ENCODE data around the gene SARDH. TPM values are rescaled to one million over a fixed set of nuclear protein-coding genes. Genes with fewer than 3 reads are reported as not detected.

The SARDH gene
- 0.28 and 1.8 TPM in 2 replicates for total RNA-seq (2011; cell fraction: chromatin; rRNA removed; ENCODE audit: low replicate concordance)
- 0.39 and 1.3 TPM in 2 replicates for total RNA-seq (2011; cell fraction: nucleolus; rRNA removed)
- total RNA-seq (2011; cell fraction: nucleoplasm; rRNA removed): 0.15 TPM in 1 of 2 replicates, not detected in the other
- total RNA-seq (2014; rRNA removed): not detected in 2 replicates
- not detected in 2 replicates for total RNA-seq (2014; rRNA removed; fragmentation: Illumina TruSeq; extraction: Trizol)
- not detected in 2 replicates for total RNA-seq (2015; rRNA removed; fragmentation: Illumina TruSeq; extraction: Trizol)
- total RNA-seq (2021): 0.25 TPM in 1 of 2 replicates, not detected in the other
- 0.07 and 0.14 TPM in 2 replicates for polyA plus RNA-seq (2011; rRNA removed)
- polyA plus RNA-seq (2011; cell fraction: cytosol; rRNA removed): 0.04 and 0.21 TPM in 2 replicates
- polyA plus RNA-seq (2011; cell fraction: nucleus; rRNA removed): 0.24 and 2.6 TPM in 2 replicates
- polyA plus RNA-seq (2012): 0.11 and 0.16 TPM in 2 replicates
- polyA plus RNA-seq (2014; fragmentation: Illumina TruSeq; extraction: Trizol): not detected in 2 replicates
- polyA plus RNA-seq (2014; fragmentation: Nextera tagmentation; extraction: Ambion mirVana): not detected
- polyA plus RNA-seq (2014; rRNA removed): not detected in 2 replicates
- 0.11 TPM in 1 of 2 replicates, not detected in the other for polyA minus RNA-seq (2011; rRNA and poly(A)+ RNA removed)
- not detected in 2 replicates for polyA minus RNA-seq (2011; cell fraction: cytosol; rRNA and poly(A)+ RNA removed)
- 0.11 and 0.54 TPM in 2 replicates for polyA minus RNA-seq (2011; cell fraction: nucleus; rRNA and poly(A)+ RNA removed)
- percentile 1 among the genes with signal in this experiment for Bru-seq, nascent RNA
- percentile 1 among the genes with signal in this experiment for BruChase-seq, experiment 1, labeled RNA remaining after a 2-hour chase
- percentile 3 among the genes with signal in this experiment for BruChase-seq, experiment 2, labeled RNA remaining after a 6-hour chase
- long read RNA-seq, experiment 1: 0 reads
- long read RNA-seq, experiment 2: 0 reads
- long read RNA-seq, experiment 3: 0 reads

- Histone ChIP-seq H3K9me3 (replicated peaks; ENCODE audit: control insufficient read depth, insufficient read depth, low read depth, low read length) (no peaks in the 10 kb centered on the region), H3K36me3 (ENCODE audit: control insufficient read depth, insufficient read depth, low read length) (no peaks in the 10 kb centered on the region), H3K9ac (ENCODE audit: insufficient read depth in 1 of 2, low read depth in 2 of 2, low read length in 2 of 2) (no peak within 1 kb of the TSS; a peak in 1 of 4 replicates), H2AFZ (ENCODE audit: low read depth, low read length) (peak within 1 kb of the TSS; percentile 83), H3K9me1 (ENCODE audit: control insufficient read depth, insufficient read depth, low read length) (no peaks in the 10 kb centered on the region), H3K4me2 (ENCODE audit: insufficient read depth, low read length) (peak within 1 kb of the TSS; percentile 65), H4K20me1 (replicated peaks; ENCODE audit: control insufficient read depth, insufficient read depth, low read length) (peaks cover 11% of the 10 kb centered on the region; the same call in 1 of the 2 replicates), H3K27ac (ENCODE audit: extremely low read depth, low read depth, low read length) (no peak within 1 kb of the TSS), H3K4me3 (peak within 1 kb of the TSS; percentile 7; the same call in 1 of the 2 replicates), H3K27me3 (ENCODE audit: control insufficient read depth in 2 of 2, insufficient read depth in 2 of 2, low read length in 2 of 2) (peaks cover 0 to 32% of the 10 kb centered on the region in 2 experiments; a peak in 2 of 5 replicates), H3K4me1 (replicated peaks in 1 of 2; ENCODE audit: control insufficient read depth in 2 of 2, insufficient read depth in 2 of 2, low read length in 2 of 2) (peaks cover 0 to 15% of the 10 kb centered on the region in 2 experiments; a peak in 2 of 5 replicates), H3K79me2 (ENCODE audit: control insufficient read depth, insufficient read depth, low read length) (no peaks in the 10 kb centered on the region)
- peak; percentile 54 to 75 (median 70) for DNase-seq (ENCODE audit: extremely low read depth in 1 of 4, low spot score in 3 of 4)
- WGBS (ENCODE audit: insufficient coverage, low coverage, missing lambda C conversion rate): 8% methylated on average over 20 of the region's 25 CpGs
- ChIA-PET POLR2A (interaction anchor here (0.6 to 0.7 kb wide), 2 partner anchors 19 to 220 kb away, joined by 3 read pairs; no protein-coding TSS in a partner anchor), CTCF (ENCODE audit: low intra/inter-chr PET ratio) (no interaction called here)
- no TSS peak for BruUV-seq (replicated peaks)
- FAIRE-seq: no peak
- no peak for TF ChIP-seq MCM5 (IDR thresholded peaks at IDR 0.05; ENCODE audit: low read depth)
- TF ChIP-seq ZNF764 (CRISPR knock-in tag; IDR thresholded peaks at IDR 0.05; ENCODE audit: low read depth): no peak
- TF ChIP-seq, protein P1, sequence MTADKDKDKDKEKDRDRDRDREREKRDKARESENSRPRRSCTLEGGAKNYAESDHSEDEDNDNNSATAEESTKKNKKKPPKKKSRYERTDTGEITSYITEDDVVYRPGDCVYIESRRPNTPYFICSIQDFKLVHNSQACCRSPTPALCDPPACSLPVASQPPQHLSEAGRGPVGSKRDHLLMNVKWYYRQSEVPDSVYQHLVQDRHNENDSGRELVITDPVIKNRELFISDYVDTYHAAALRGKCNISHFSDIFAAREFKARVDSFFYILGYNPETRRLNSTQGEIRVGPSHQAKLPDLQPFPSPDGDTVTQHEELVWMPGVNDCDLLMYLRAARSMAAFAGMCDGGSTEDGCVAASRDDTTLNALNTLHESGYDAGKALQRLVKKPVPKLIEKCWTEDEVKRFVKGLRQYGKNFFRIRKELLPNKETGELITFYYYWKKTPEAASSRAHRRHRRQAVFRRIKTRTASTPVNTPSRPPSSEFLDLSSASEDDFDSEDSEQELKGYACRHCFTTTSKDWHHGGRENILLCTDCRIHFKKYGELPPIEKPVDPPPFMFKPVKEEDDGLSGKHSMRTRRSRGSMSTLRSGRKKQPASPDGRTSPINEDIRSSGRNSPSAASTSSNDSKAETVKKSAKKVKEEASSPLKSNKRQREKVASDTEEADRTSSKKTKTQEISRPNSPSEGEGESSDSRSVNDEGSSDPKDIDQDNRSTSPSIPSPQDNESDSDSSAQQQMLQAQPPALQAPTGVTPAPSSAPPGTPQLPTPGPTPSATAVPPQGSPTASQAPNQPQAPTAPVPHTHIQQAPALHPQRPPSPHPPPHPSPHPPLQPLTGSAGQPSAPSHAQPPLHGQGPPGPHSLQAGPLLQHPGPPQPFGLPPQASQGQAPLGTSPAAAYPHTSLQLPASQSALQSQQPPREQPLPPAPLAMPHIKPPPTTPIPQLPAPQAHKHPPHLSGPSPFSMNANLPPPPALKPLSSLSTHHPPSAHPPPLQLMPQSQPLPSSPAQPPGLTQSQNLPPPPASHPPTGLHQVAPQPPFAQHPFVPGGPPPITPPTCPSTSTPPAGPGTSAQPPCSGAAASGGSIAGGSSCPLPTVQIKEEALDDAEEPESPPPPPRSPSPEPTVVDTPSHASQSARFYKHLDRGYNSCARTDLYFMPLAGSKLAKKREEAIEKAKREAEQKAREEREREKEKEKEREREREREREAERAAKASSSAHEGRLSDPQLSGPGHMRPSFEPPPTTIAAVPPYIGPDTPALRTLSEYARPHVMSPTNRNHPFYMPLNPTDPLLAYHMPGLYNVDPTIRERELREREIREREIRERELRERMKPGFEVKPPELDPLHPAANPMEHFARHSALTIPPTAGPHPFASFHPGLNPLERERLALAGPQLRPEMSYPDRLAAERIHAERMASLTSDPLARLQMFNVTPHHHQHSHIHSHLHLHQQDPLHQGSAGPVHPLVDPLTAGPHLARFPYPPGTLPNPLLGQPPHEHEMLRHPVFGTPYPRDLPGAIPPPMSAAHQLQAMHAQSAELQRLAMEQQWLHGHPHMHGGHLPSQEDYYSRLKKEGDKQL (CRISPR knock-in tag; IDR thresholded peaks at IDR 0.05; ENCODE audit: borderline replicate concordance): no peak
- TF ChIP-seq BRD9 (IDR thresholded peaks at IDR 0.05; ENCODE audit: low read depth, partially characterized antibody): no peak
- peak; percentile 46 for TF ChIP-seq EGR1 (conservative IDR thresholded peaks at IDR 0.05)
- TF ChIP-seq SOX6 (IDR thresholded peaks at IDR 0.05): no peak
- TF ChIP-seq, protein P2, sequence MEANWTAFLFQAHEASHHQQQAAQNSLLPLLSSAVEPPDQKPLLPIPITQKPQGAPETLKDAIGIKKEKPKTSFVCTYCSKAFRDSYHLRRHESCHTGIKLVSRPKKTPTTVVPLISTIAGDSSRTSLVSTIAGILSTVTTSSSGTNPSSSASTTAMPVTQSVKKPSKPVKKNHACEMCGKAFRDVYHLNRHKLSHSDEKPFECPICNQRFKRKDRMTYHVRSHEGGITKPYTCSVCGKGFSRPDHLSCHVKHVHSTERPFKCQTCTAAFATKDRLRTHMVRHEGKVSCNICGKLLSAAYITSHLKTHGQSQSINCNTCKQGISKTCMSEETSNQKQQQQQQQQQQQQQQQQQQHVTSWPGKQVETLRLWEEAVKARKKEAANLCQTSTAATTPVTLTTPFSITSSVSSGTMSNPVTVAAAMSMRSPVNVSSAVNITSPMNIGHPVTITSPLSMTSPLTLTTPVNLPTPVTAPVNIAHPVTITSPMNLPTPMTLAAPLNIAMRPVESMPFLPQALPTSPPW (CRISPR knock-in tag; IDR thresholded peaks at IDR 0.05): peak; percentile 37
- no peak for TF ChIP-seq PRPF4 (IDR thresholded peaks at IDR 0.05; ENCODE audit: insufficient read depth, low read depth, low read length, poor library complexity, severe bottlenecking)
- peak; percentile 78 for ATAC-seq
- intact Hi-C loops (cut with micrococcal nuclease) (no loop called here), in situ Hi-C loops (cut with MboI) (no loop called here)
Measured at GRCh38 chr9:133737774-133738639, at the start of gene SARDH. TSS of gene SARDH (minus strand) at chr9:133738352. CDS start at chr9:133734173, 4,179 bp downstream.
